Activated T-helper 1 cell treated with Interleukin-2 at 50 U/mL for 16 hours (primary cell): ENCODE results near the gene SH2B2.
"Not testable (repeated sequence)": the region's sequence is repeated elsewhere in the genome, so short reads cannot be mapped to it uniquely, and the experiment has no call there.

Source experiments
- DNase-seq: peaks from one replicate; pipeline ENCODE4 v3.0.0-alpha.2; 2020; ENCODE audit warnings: low read depth

SH2B2 gene

DNA sequence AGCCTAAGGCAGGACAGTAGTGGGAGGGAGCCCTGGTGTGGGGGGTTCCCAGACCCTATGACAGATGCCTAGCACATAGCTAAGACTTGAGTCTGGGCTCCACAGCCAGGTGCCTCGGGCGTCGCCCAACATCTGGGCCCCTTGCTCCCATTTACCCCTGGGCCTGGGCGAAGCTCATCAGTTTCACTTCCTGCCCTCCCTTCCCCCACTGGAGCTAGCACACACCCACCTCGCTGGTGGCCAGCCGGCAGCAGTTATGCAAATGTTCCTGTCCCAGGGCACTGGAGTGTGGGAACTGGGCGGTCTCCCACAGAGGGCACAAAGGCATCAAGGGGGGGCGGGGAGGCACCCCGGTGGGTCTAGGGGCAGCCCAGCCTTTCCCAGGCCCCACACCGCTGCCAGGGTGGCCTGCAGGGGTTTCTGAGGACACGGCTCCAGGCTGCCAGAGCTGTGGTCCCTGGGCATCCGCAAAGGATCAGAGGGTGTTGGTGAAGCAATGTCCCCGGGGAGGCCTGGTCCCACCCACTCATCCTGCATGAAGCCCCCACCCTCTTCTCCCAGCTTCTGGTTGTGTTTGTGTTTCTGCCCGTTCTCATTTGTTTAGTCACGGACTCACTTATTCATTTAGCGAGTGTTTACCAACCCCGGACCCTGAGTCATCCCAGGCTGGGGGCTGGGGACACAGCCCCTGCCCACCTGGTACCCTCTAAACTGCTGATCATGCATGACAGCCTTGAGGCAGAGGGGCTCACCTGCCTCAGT, 20.4 kb downstream of the SH2B2 start:
- DNase-seq: no peak

DNA sequence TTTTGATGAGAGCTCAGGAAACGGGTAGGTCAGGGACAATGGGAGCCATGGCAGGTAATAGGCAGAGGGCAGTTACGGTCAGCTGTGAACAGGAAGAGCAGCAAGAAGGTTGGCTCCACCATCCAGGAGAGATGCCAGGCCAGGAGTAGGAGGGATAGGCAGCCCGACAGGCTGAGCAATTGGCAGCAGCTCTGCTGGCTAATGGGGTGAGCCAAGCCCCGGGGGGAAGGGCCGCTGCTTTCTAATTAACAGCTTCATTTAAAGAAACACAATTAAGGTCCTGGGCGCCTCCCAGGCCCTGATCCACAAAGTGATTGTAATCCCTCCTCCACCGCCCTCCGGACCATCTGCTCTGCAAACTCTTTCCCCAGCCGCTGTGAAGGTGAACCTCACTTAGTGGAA, 23.7 kb downstream of the SH2B2 start:
- no peak for DNase-seq

DNA sequence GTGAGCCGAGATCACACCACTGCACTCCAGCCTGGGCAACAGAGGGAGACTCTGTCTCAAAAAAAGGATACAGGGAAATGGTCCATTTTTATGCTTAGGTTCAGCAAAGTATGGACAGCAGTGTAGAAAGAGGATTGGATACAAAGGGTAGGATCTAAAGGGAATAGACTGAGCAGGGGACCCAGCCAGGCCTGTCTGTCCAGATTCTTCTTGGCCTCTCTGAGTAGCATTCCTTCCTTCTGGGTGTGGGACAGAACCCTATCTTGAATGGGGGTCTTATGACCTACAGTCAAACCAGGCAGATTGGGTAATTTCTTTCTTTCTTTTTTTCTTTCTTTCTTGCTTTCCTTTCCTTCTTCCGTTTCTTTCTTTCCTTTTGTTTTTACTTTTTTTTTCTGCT, 25.6 kb downstream of the SH2B2 start:
- DNase-seq: no peak

DNA sequence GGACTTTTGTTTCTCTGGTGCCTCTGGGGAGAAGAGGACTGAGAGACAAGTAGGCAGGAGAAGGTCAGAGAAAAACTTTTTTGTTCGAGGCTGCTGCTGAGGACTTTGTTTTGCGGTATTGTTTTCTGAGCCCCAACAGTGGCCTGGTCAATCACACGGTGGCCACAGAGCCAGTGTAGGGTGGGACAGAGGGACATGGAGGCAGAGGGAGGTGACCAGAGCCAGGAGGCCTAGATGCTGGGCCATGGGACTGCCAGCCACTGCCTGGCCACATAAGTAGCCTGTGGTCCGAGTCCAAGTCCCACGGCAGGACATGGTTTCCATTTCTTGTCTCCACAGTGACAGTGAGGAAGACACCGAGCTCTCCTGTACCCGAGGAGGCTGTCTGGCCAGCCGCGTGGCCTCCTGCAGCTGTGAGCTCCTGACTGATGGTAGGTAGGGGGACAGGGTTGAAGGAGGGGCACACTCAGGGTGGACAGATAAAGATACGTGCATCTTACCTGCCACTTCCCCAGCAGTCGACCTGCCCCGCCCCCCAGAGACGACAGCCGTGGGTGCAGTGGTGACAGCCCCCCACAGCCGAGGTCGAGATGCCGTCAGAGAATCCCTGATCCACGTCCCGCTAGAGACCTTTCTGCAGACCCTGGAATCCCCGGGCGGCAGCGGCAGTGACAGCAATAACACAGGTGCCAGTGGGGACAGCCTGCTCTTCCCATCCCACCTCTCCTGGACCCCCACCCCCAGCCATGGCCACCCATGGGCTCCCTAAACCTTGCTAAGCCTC, 27.5 kb downstream of the SH2B2 start:
- no peak for DNase-seq

GRCh38 chr7:102317231-102318059, 30.8 kb downstream of the SH2B2 start:
- DNase-seq: no peak

GRCh38 chr7:102318482-102318971, 31.9 kb downstream of the SH2B2 start:
- no peak for DNase-seq

- no peak for DNase-seq
Measured at GRCh38 chr7:102319671-102320070, 33.0 kb downstream of the SH2B2 start.

- no peak for DNase-seq
Measured at GRCh38 chr7:102320181-102320580, 33.5 kb downstream of the SH2B2 start.

- DNase-seq: no peak
Measured at GRCh38 chr7:102320601-102321350, 34.1 kb downstream of the SH2B2 start.

DNA sequence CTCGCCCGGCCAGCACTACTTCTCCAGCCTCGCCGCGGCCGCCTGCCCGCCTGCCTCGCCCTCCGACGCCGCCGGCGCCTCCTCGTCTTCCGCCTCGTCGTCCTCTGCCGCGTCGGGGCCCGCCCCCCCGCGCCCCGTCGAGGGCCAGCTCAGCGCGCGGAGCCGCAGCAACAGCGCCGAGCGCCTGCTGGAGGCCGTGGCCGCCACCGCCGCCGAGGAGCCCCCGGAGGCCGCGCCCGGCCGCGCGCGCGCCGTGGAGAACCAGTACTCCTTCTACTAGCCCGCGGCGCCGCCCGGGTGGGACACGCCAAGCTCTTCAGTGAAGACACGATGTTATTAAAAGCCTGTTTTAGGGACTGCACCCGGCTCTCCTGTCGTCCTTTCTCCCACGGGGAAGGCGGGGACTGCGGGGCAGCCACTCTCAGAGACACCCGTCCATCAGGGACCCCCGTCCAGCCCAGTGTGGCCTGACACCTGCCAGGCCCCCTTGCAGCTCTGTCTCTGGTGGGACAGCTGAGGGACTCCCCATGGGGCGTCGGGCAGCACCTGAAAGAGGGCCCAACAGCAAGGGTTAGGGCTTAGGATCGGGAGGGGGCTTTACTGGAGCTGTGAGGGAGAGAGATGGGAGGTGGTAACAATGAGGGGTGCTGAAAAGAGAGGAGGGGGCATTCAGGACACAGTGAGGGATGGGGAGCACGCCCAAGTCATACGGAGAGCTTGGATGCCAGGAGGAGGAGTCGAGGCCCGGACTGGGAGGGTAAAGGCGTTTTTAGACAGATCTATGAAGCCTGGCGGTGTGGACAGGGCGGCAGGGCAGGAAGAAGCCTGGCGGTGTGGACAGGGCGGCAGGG, 34.9 kb downstream of the SH2B2 start:
- DNase-seq: no peak

- DNase-seq: no peak
Measured at GRCh38 chr7:102322202-102322715, 35.6 kb downstream of the SH2B2 start.

- no peak for DNase-seq
Measured at GRCh38 chr7:102323914-102324195, 37.2 kb downstream of the SH2B2 start.

DNA sequence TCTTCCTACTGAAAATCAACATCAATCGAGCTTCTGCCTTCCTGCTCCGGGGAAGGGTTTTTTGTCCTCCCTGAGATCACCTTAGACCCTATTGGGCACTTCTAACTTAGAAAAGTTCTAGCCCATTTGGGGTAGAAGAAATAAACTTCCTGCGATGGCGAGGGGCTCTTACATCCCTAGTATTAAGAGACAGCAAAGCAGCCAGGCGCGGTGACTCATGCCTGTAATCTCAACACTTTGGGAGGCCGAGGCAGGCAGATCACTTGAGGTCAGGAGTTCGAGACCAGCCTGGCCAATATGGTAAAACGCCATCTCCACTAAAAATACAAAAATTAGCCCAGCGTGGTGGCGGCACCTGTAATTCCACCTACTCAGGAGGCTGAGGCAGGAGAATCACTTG, 38.4 kb downstream of the SH2B2 start:
- not testable (repeated sequence) for DNase-seq

GRCh38 chr7:102326157-102326889, 39.7 kb downstream of the SH2B2 start:
- no peak for DNase-seq

DNA sequence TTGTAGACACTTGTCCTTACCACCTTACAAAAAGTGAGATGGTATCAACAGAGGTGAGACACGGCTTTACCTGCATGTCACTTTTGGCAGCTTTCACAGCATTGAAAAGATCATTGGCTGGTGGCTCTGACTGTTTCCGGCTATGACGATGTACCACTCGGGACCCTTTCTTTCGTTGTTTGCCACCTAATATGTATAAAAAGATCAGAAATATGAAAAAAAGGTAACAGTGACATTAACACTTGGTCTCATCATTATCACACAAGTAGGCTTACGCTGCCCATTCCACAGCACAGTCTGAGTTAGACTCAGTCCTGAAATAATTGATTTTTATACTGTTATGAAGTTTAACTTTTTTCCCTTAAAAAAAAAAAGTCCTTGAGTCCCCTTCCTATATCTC, 40.5 kb downstream of the SH2B2 start:
- DNase-seq: not testable (repeated sequence)

DNA sequence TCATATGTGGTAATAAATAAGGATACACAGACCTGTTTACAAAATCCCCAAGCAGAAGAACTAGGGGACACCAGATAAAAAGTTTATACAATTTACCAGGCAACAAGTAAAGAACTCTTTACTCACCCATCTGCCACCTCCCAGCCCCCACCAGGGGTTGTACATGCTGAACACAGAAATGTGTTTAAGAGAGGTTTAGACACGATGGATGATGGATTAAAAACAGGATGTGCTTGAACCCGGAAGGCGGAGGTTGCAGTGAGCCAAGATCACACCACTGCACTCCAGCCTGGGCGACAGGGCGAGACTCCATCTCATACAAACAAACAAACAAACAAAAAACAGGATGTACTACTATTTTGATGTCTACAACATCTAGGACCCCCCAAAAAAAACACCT, 42.2 kb downstream of the SH2B2 start:
- DNase-seq: not testable (repeated sequence)

DNA sequence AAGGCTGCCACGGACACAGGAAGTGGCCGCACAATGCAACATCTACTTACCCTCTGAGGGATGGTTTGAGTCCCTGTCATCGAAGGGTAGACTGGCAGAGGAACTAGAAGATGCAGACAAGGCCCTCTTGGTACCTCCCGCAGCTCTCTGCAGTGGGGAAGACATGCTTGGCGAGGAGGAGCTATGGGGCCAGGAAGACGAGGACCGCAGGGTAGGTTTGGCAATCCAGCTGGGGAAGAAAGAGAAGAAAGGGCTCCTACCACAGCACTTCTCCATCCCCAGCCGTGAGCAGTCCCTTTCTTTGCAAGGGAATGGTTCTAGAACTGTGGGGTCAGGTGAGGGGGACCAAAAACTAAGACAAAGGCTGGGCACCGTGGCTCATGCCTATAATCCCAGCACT, 42.7 kb downstream of the SH2B2 start:
- not testable (repeated sequence) for DNase-seq

DNA sequence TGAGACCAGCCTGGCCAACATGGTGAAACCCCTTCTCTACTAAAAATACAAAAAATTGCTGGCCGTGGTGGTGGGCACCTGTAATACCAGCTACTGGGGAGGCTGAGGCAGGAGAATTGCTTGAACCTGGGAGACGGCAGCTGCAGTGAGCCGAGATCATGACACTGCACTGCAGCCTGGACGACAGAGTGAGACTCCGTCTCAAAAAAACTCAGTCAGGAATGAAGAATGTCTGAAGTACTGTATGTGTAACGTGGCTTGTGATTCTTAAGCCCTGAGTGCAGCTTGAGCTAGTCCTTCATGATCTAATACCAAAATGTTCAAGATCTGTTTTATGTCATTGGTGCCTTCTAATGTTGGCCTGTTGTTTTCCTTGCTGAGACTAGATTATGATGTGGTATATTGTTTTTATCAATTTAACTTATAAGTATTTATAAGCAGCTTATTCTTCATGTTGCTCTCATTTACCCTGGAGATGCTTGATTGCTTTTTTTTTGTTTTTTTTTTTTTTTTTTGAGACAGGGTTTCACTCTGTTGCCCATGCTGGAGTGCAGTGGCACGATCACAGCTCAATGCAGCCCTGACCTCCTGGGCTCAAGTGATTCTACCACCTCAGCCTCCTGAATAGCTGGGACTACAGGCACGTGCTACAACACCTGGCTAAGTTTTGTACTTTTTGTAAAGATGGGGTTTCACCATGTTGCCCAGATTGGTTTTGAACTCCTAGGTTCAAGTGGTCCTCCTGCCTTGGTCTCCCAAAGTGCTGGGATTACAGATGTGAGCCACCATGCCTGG, 44.2 kb downstream of the SH2B2 start:
- not testable (repeated sequence) for DNase-seq

DNA sequence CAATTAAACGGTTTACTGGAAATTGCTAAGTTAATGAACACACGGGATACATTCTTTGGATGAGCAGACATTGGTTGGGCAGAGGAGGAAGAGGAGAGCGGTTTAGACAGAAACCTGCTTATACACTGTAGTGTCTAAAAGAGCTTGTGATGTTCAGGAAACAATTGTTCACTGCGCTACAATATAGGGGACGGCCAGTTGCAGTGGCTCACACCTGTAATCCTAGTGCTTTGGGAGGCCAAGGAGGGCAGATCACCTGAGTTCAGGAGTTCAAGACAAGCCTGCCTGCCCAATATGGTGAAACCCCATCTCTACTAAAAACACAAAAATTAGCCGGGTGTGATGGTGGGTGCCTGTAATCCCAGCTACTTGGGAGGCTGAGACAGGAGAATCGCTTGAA, 48.9 kb downstream of the SH2B2 start:
- not testable (repeated sequence) for DNase-seq
